NB4 (cell line): ENCODE data around the gene BBS9.

Experiments used
- DNase-seq: peaks from one replicate; pipeline ENCODE4 v3.0.0; 2010; ENCODE audit warnings: low read depth
- H3K4me3 ChIP-seq: one replicate; pipeline ENCODE4 v1.5.1; 2011; ENCODE audit warnings: mild to moderate bottlenecking, low read depth, low read length, moderate library complexity
- CTCF ChIP-seq: IDR thresholded peaks from one replicate; pipeline ENCODE4 v1.5.1; 2012; ENCODE audit warnings: low read depth, low read length
- MYC ChIP-seq: IDR thresholded peaks from 2 replicates; pipeline ENCODE4 v1.6.1; 2011; ENCODE audit warnings: low read depth, low read length
- POLR2A ChIP-seq: IDR thresholded peaks from 2 replicates; pipeline ENCODE4 v1.6.1; 2011; ENCODE audit warnings: mild to moderate bottlenecking; ENCODE audit not compliant: insufficient read length; ENCODE audit errors: extremely low read depth
- TF ChIP-seq, protein P1 (sequence below): IDR thresholded peaks from 2 replicates; pipeline ENCODE4 v1.6.1; 2011; ENCODE audit warnings: low read depth, low read length

Gene BBS9

GRCh38 chr7:33626869-33627268 is 497.5 kb downstream of the BBS9 start:
- no peak for DNase-seq
- TF ChIP-seq CTCF (no peak), MYC (no peak), POLR2A (no peak)
- TF ChIP-seq, protein P1, sequence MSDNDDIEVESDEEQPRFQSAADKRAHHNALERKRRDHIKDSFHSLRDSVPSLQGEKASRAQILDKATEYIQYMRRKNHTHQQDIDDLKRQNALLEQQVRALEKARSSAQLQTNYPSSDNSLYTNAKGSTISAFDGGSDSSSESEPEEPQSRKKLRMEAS: no peak
- no peak overlapping the region for H3K4me3 ChIP-seq

- TF ChIP-seq CTCF: no peak
- TF ChIP-seq, protein P1: no peak
- TF ChIP-seq MYC: no peak
- TF ChIP-seq POLR2A: no peak
- no peak for DNase-seq
- no peak overlapping the region for H3K4me3 ChIP-seq
Measured at GRCh38 chr7:33627741-33628140, 498.4 kb downstream of the BBS9 start.

GRCh38 chr7:33628894-33629293 is 499.5 kb downstream of the BBS9 start:
- DNase-seq: no peak
- TF ChIP-seq POLR2A: no peak
- TF ChIP-seq CTCF: no peak
- no peak for TF ChIP-seq MYC
- TF ChIP-seq, protein P1: no peak

DNA sequence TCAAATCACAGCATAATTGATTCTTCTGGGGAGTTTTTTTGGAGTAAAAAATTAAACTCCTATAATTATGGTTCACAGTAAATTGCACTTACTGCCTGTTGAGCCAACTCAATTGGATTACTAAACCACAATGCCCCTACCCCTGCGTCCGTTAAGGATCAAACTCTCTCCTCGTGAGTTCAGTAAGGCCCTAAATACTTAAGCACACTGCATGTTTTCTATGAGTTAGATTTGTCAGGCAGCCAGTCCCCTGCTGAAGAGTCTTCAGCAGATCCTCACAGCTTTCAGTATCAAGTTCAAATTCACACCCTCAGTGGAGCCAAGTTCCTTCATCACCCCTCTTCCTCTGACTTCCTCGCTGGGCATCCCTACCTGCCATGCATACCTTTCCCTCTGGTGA is 501.0 kb downstream of the BBS9 start:
- no peak for DNase-seq
- TF ChIP-seq, protein P1: no peak
- no peak overlapping the region for H3K4me3 ChIP-seq

More at GRCh38 chr7:33628894-33629293, 499.5 kb downstream of the BBS9 start:
- no peak overlapping the region for H3K4me3 ChIP-seq

DNA sequence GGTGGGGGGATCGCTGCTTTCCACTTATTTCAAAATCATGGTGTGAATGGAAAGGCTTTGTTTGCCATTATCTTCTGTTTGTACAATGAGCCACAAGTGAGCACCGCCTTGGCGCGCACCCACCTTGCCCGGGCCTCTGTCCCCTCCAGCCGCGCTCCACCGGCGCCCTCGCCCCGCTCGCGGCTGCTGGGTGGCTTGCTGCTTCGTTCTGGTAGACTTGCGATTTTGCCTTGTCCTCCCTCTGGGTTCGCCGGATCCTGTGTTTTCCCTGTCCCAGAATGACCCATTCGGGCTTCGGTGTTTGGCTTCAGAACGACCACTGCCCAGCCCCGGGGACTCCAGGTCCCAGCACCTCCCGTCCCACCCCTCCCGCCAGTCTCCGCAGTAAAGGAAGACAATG is 503.0 kb downstream of the BBS9 start:
- no peak for DNase-seq
- no peak for TF ChIP-seq POLR2A
- no peak for TF ChIP-seq CTCF
- TF ChIP-seq, protein P1: no peak
- H3K4me3 ChIP-seq: no peak overlapping the region

DNA sequence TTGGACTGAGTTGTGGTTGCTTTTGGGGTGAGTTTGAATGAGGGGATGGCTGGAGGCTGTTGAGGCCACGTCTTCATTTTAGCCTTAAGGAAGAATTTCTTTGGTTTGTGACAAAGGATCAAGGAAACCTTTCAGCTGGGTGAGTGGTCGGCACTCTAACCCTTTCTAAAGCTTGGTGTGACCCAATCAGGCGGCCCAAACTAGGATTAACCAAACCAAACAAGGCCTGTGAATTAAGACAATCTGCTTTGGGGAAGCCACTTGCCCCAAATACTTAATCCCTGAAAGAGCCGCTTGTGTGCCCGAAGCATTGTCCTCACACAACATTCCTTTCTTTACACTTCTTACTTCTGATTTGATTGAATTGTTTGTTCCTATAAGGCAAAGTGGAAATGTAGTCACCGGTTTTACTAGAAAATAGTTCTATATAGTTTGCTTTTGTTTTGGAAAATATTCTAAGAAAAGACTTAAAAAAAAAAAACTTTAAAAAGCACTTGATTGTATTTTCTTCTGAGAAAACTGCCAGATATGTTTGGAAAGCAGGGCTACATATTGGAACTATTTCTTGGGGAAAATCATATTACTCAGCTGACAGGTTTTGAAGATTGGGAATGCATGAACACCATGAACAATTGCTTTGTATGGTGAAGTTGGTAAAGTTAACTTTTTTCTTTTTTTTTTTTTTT is 503.6 kb downstream of the BBS9 start:
- TF ChIP-seq MYC (no peak), CTCF (no peak), POLR2A (no peak)
- TF ChIP-seq, protein P1: no peak

More for the DNA sequence above, 503.6 kb downstream of the BBS9 start:
- no peak overlapping the region for H3K4me3 ChIP-seq
- no peak for DNase-seq
